DND-41 (cell line): ENCODE results near the gene PHLDB2.

Experiments used
- CTCF ChIP-seq: IDR thresholded peaks from 2 replicates; pipeline ENCODE4 v1.5.1; 2012; ENCODE audit warnings: borderline replicate concordance, low read length, moderate library complexity, mild to moderate bottlenecking; ENCODE audit not compliant: poor library complexity, severe bottlenecking; ENCODE audit errors: extremely low read depth
- EZH2 ChIP-seq: IDR thresholded peaks from 3 replicates; pipeline ENCODE4 v1.6.1; 2012; ENCODE audit warnings: borderline replicate concordance, low read depth, mild to moderate bottlenecking, moderate library complexity, low read length, inconsistent platforms; ENCODE audit not compliant: severe bottlenecking

GRCh38 chr3:111827871-111828270, 31.2 kb upstream of the PHLDB2 start:
- TF ChIP-seq CTCF (no peak), EZH2 (no peak)
